Measurements from ENCODE around the gene KLHL10. TPM values are rescaled to one million over a fixed set of nuclear protein-coding genes. Genes with fewer than 3 reads are reported as not detected.

KLHL10 gene
- total RNA-seq, 1 donor from 2014 or later: 0.50 TPM

DNA sequence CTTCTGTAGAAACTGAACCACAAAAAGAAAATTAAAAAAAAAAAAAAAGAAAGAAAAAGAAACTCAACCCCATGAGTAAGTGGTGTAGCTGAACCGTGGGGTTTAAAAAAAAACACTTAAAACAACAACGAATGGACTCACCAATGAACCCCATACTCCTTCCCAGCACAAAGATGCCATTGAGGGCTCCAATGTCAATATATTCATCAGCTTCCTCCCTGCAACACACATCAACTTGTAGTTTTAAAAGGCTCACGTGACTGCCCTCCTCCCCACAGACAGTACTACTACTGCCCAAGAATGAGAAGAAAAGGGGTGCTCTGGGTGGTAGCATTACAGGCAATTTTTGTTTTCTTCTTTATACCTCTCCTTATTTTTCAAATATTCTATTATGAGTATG lies 30.9 kb downstream of the KLHL10 start:
- Histone ChIP-seq H3K4me1 (peaks cover 12% of the 10 kb centered on the region), H3K27me3 (ENCODE audit: low read depth) (no peaks in the 10 kb centered on the region), H3K27ac (no peak overlapping the region), H3K36me3 (peaks cover 66% of the 10 kb centered on the region), H3K4me3 (no peak overlapping the region), H3K9me3 (no peaks in the 10 kb centered on the region)
- no peak for ATAC-seq
- TF ChIP-seq, protein P1, sequence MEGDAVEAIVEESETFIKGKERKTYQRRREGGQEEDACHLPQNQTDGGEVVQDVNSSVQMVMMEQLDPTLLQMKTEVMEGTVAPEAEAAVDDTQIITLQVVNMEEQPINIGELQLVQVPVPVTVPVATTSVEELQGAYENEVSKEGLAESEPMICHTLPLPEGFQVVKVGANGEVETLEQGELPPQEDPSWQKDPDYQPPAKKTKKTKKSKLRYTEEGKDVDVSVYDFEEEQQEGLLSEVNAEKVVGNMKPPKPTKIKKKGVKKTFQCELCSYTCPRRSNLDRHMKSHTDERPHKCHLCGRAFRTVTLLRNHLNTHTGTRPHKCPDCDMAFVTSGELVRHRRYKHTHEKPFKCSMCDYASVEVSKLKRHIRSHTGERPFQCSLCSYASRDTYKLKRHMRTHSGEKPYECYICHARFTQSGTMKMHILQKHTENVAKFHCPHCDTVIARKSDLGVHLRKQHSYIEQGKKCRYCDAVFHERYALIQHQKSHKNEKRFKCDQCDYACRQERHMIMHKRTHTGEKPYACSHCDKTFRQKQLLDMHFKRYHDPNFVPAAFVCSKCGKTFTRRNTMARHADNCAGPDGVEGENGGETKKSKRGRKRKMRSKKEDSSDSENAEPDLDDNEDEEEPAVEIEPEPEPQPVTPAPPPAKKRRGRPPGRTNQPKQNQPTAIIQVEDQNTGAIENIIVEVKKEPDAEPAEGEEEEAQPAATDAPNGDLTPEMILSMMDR (IDR thresholded peaks at IDR 0.05): no peak
- intact Hi-C loops (cut with DNase I): no loop called here
- no peak for DNase-seq

DNA sequence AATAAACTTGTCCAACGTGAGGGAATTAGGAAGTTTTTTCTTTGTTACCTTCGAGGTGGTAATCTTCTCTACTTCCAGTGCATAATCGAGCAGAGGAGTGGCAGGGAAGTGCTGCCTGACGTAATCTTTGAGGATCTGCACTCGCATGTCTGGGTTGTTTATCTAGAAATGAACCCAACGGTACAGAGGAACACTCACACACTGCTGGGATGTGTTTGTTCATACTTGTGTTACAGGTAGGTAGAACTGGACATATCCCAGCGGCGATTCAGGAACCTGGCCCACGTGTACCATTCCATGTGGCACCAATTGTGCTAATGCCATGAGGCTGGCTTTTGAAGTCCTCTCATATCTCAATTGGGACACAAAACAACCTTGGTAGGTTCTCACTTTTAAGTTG lies 31.8 kb downstream of the KLHL10 start:
- Histone ChIP-seq H3K27ac (no peak overlapping the region), H3K4me3 (no peak overlapping the region), H3K36me3 (peaks cover 75% of the 10 kb centered on the region), H3K9me3 (no peaks in the 10 kb centered on the region), H3K27me3 (ENCODE audit: low read depth) (no peaks in the 10 kb centered on the region), H3K4me1 (peaks cover 4% of the 10 kb centered on the region)
- intact Hi-C loops (cut with DNase I): no loop called here
- DNase-seq (no peak), ATAC-seq (peak; percentile 44 to 56)
- TF ChIP-seq, protein P1 (IDR thresholded peaks at IDR 0.05): no peak

GRCh38 chr17:41870097-41870496 lies 32.5 kb downstream of the KLHL10 start:
- Histone ChIP-seq H3K9me3 (no peaks in the 10 kb centered on the region), H3K4me1 (peaks cover 4% of the 10 kb centered on the region), H3K4me3 (no peak overlapping the region), H3K27ac (no peak overlapping the region), H3K36me3 (peaks cover 81% of the 10 kb centered on the region), H3K27me3 (ENCODE audit: low read depth) (no peaks in the 10 kb centered on the region)
- DNase-seq: no peak
- ATAC-seq: no peak
- intact Hi-C loops (cut with DNase I): no loop called here
- TF ChIP-seq, protein P1 (IDR thresholded peaks at IDR 0.05): no peak

DNA sequence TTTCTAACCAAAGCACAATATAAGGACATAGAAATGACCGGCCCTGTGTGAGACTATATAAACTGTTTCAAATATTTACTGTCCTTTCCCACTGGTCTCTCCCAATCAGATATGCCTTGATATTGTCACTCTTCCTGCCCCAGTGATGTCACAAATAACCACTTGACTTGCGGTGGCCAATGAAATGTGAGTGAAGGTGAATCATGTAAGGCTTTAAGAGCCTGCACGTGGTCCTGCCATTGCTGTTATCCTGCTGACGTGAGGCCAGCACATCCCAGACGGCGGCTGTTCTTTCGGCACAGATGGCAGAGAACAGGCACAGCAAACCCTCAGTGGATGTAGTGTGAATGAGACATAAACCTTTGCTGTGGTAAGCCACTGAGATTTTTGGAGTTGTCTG lies 33.0 kb downstream of the KLHL10 start:
- DNase-seq (no peak), ATAC-seq (no peak)
- Histone ChIP-seq H3K4me1 (peaks cover under 1% of the 10 kb centered on the region), H3K4me3 (no peak overlapping the region), H3K27ac (no peak overlapping the region), H3K27me3 (ENCODE audit: low read depth) (no peaks in the 10 kb centered on the region), H3K9me3 (no peaks in the 10 kb centered on the region), H3K36me3 (peaks cover 81% of the 10 kb centered on the region)
- intact Hi-C loops (cut with DNase I): no loop called here
- TF ChIP-seq, protein P1 (IDR thresholded peaks at IDR 0.05): no peak

GRCh38 chr17:41871789-41872188 lies 34.2 kb downstream of the KLHL10 start:
- TF ChIP-seq, protein P1 (IDR thresholded peaks at IDR 0.05): no peak
- intact Hi-C loops (cut with DNase I): no loop called here
- no peak for DNase-seq
- Histone ChIP-seq H3K4me3 (no peak overlapping the region), H3K27me3 (ENCODE audit: low read depth) (no peaks in the 10 kb centered on the region), H3K27ac (no peak overlapping the region), H3K9me3 (no peaks in the 10 kb centered on the region), H3K36me3 (peaks cover 84% of the 10 kb centered on the region), H3K4me1 (no peaks in the 10 kb centered on the region)
- no peak for ATAC-seq
